COR-L47 (cell line): ENCODE data around the gene ZFYVE21.

Experiments
- DNase-seq: peaks from one replicate; lab custom pipeline; 2025; lab: John Stamatoyannopoulos, UW

ZFYVE21 gene

DNA sequence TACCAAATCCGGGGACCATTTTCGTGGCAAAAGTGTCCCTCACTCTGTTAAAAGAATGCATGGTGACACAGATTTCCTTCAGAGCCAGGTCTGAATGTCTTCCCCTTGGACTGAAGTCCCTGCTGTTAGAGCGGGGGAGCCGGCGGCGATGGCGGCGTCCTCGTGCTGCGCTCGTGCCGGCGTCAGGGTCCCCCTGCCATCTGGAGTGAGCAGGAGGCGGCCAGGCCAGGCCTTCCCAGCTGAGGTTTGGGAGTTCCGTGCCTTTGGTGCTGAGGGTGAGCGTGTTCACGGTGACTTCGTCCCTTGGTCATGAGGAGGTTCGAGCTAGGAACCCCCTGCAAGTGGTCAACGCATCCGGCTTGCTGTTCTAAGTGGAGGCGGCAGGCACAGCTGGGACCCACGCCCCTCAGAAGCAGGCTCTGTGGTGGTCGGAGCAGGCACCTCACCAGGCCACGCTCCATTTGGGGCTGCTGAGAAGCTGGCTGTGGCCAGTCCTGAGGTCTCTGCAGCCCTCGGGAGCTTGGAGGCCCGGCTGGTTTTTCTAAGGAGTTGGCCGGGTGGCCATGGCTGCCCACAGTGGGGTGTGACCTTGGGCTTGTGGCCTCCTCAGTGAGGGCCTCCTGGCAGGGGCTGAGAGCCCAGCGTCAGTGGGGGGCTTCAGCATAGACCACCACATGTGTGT, 9.5 kb downstream of the ZFYVE21 start:
- DNase-seq: no peak

DNA sequence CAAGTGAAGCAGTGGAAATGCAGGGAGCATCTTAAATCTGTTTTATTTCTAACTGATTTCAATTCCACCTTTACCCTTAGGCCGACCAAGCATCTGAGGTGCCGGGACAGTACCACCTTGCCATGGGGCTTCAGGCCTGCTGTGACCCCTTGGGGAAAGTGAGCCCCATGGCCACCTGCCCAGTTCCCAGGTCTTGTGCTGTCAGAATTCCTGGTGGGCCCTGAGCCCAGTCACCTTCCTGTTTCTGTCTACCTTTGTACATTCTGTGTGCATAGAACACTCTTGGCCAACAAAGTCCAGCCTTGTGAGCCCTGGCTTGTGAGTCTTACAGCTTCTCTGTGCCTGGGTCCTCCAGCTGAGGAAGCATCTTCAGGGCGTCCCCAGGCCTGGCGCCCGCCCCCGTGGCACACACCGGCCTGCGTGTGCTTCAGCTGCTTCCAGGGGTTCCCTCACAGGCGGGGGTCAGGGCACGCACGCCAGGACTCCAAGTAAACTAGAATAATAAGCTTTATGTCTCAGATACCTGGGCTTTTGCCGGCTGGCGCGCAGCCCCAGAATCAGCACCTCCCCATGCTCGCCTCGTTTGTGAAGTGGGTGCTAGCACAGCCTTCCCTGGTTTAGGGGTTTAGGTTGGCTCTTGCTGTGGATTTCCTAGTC, 10.3 kb downstream of the ZFYVE21 start:
- no peak for DNase-seq

DNA sequence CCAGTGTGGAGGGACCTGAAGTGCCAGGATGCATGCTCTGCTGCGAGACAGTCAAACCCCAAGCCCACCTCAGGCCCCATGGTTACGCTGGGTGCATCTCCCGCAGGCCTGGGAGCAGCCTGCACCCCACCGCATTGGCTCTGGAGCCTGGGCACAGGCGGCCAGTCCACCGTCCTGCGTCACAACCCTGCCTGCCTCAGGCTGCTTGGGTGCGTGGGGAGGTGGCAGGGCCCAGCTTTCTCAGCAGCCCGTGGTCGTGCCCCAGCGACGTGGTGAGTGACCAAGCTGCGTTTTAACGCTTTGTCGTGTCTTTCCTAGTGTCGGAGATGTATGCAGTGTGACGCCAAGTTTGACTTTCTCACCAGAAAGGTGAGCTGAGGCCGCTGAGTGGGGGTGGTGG, 10.9 kb downstream of the ZFYVE21 start:
- DNase-seq: no peak

DNA sequence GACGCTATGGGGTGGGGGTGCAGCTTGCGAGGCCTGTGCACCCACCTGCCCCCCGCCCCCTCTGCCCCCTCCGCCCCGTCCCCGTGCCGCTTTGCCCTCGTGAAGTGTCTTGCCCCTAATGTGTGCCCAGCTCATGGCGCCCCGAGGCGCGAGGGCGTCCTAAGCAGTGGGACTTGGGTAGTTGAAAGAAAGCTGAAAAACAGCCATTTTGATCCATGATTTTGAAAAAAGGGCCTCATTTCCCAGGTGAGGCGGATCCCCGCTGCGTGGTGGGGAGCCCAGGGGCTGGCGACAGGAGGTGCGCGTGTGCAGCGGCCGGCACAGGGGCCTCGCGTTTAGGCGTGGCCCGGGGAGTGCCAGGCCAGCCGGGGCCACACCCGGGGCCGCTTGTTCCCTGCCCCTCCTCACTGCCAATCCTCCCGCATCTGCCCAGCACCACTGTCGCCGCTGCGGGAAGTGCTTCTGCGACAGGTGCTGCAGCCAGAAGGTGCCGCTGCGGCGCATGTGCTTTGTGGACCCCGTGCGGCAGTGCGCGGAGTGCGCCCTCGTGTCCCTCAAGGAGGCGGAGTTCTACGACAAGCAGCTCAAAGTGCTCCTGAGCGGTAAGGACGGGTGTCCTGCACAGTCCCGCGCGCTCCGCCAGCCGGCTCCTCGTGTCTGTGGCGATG, 11.8 kb downstream of the ZFYVE21 start:
- no peak for DNase-seq

DNA sequence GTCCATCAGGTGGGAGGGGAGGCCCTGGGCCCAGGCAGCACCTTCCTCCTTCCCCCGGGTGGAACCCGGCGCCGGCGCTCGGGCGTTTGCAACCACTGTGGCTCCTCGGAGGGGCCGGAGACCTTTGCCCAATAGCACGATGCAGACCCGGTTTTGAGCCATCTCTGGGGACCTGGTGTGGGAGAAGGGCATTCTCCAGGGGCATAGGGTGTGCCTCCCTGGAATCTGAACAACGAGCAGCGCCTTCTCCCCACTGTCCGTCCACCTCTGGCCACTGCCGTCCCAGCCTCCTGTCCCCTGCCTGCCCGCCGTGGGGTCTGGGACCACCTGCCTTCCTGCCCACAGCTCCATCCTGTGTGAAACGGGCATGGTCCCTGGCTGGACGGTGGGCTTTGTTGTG, 12.5 kb downstream of the ZFYVE21 start:
- DNase-seq: no peak

DNA sequence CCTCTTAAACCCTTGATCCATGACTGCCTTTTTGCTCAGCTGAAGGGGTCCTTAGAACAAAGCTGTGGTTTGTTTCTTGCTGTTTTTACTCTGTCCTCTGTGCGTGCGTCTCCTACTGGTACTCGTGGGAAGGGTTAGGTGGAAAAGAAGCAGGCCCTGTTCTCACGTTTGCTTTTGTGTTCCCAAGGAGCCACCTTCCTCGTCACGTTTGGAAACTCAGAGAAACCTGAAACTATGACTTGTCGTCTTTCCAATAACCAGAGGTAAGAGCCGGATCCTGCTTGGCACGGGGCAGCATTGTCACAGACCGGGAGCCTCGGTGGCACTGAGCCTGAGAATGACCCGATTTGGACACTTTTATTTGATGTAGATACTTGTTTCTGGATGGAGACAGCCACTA, 13.1 kb downstream of the ZFYVE21 start:
- DNase-seq: no peak

DNA sequence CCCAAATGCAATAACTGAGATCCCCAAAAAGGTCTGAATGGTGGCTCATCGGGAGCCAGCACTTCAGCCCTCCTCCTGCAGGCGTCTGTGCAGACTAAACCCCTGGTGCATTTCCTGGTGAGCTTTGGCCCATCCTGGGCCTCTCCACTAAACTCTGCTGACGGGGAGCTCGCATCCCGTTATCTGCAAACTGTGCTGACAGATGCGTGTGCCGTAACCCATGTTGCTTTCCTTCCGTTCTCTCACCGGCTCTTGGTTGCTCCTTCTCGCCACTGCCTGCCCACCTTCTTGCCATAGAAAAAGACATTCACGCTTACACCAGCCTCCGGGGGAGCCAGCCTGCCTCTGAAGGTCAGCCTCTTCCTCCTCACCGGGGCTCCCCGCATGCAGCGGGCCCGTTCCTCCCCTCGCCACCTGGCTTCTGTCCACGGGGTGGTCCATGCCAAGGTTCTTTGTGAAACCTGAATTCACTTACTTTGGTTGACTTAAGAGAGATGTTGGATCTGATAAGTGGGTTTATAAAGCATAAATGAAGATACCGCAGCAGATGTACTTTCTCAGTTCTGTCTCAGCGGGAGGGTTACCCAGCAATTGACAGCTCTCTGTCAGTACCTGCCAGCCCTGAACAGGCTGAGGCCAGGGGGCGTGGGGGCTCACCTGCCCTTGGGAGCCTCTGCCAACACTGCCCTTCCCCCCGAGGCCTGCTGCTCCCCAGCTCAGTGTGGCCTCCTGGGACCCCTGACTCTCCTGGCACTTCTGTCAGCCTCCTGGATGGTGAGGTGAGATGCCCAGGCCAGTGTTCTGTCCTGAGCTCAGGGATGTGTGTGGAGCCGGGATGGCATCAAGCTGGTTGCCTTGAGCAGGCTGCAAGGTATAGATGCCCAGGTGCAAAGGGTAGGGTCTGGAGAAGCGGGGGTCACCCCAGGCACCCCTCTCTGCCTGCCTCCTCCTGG, 14.2 kb downstream of the ZFYVE21 start:
- peak; percentile 71 for DNase-seq

DNA sequence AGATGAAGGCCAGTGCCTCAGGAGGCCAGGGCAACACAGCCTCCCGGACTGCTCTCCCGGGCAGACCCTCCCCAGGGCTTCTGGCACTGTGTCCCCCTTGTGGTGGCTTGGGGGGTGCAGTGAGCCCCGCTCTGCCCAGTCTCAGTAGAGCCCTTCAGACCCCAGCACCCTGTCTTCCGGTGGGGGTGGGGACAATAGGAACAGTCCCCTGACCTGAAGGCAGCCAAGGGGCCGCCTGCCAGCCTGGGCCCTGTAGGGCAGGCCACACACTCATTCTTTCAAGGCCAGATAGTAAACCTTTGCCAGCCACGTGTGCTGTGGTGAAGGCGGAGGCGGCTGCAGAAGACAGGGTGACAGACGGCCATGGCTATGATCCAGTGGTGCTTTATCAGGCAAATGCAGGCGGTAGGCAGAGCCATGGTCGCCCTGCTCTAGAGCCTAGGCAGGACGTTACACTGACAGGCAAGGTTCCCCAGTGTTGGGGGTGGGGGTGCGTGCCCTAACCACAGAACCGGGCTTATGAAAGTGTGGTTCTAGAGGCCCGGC, 15.0 kb downstream of the ZFYVE21 start:
- no peak for DNase-seq

DNA sequence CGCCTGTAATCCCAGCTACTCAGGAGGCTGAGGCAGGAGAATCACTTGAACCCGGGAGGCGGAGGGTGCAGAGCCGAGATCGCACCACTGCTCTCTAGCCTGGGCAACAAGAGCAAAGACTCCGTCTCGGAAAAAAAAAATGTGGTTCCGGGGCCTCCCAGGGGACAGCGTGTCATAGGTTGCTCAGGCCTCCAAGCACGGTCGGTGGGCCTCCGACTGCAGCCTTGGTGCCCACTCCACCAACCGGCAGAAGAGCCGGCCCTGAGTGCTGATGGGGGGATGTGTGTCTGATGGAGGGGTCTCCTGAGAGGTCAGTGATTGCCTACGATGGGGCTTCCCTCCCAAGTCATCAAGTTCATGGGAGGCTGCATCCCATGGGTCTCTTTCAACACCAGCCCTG, 15.9 kb downstream of the ZFYVE21 start:
- no peak for DNase-seq

DNA sequence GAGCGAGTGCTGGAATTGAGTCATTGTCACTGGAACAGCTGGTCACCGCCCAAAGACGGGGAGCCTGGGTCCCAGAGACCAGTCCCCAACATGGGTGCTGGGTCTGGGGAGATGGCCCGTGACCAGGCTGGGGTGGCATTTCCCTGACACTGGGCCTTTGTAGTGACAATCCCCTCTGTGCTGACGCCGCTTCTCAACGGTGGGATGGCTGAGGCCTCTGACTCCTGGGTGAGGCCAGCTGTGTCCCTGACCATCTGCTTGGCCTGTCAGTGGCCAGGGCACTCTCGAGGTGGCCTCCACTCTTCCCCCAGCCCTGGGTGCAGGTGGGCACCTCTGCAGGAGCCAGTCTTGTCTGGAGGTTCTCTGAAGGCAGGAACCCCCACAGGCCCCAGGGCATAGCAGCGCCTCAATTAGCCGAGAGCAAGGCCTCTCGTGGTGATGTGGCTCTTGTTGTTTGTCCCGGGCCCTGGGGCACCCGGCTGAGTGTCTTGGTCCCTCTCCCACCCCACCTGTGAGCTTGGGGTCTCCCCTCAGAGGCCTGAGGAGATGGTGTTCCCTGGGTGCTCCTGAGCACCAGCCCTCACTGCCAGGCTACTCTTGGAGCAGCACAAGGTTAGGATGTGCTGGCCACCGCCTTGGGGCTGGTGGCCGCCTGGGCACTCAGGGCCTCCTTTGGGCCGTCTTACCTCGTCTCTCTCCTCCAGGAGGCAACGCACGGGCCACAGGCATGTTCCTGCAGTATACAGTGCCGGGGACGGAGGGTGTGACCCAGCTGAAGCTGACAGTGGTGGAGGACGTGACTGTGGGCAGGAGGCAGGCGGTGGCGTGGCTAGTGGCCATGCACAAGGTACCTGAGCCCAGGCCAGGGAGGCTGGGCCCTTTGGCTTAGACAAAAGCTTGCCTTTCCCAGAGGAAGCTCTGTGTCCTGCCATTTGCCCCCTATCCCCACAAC, 16.6 kb downstream of the ZFYVE21 start:
- DNase-seq: no peak

DNA sequence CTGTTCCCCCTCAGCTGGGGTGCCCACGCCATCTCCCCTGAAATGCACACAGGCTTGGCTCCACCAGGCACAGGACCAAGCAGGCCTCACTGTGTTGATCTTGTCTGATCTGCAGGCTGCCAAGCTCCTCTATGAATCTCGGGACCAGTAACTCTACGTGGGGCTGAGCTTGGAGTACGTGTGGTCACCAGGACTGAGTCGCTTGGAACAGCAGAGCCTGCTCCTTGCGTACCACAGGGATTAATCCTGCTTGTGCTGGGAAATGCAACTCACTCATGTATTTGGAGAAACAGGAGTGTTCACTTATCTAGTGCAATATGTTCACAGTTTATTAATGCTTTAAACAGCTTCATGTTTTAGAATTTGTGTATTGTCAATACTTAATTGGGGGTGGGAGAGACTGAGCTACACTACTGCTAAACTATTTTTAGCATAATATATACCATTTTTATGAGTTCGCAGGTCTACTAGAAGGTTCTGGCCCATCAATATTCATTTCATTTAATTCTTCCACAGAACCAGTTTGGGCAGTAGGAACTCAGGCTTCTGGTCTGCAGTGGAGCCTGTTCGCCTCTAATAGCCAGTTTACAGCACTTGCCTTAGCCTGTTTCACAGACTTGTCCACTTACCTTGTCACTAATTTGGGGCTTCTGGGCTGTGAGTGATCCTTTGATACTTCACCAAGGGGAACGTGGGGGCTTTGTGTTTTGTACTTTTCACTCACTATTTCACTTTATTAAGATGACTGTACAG, 17.4 kb downstream of the ZFYVE21 start:
- DNase-seq: no peak

DNA sequence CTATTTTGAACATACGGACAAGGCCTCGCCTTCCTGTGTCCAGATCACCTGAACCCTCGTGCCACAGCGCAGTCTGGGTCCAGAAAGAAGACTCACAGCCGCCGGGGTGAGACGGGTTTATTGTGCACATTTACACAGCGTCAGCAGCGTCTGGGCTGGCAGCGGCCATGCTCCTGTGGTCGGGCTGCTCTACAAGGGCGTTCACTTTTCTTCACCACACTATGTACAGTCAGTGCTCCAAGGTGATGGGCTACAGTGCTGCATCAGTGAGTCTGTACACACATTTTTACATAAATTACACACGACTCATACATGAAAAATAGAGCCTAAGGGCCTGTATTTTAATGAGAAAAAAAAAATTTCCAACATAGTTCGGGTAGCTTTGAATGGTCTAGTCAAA, 18.0 kb downstream of the ZFYVE21 start:
- no peak for DNase-seq

DNA sequence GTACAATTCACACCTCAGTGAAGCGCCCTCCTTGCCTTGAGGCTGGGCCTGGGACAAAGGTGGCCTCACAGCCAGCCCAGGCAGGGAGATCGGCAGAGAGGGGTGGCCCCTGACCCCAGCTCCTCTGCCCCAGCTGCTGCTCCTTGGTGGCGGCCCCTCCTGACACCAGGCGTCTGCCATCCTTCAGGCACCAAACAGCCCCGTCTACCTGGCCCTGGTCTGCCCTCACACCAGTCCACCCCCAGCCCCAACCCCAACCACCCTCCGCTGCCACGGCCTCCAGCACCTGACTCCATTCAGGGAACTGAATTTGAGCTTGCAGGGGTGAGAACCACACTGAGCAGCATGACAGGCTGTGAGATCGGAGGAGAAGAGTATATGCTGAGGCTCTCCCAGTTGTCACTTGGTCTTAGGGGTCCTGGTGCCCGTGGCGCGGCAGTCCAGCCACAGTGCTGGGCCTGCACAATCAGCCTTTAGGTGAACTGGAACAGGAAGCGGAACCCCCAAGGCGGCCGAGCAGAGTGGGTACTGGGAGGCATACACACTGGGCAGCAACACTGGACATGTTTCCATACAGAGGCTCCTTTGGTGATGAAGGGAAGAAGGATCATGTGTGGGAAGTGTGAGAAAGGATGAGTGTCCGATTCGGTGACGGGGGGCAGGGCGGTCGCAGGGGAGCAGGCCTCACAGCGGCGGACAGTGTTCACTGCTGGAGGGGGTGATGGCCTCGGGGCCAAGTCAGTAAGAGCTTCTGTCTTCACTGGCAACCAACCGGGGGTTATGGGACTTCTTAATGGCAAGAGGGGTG, 18.7 kb downstream of the ZFYVE21 start:
- DNase-seq: no peak

DNA sequence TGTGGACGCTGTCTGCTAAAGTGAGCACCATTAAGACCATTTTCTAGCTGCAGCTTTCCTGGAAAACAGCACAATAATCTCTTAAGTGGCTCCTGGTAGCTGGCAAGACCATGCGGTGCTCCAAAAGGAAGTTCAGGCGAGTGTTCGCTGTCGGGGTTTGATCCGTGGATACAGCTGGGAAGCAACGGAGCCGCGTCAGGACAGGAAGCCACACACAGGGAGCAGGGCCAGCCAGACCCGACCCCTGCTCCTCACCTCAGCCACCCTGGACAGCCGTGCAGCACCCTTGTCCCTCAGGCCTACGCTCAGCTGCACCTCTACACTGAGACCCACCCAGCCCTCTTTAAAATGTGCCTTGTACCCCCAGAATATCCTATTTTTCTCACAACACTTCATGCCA, 19.4 kb downstream of the ZFYVE21 start:
- DNase-seq: no peak

DNA sequence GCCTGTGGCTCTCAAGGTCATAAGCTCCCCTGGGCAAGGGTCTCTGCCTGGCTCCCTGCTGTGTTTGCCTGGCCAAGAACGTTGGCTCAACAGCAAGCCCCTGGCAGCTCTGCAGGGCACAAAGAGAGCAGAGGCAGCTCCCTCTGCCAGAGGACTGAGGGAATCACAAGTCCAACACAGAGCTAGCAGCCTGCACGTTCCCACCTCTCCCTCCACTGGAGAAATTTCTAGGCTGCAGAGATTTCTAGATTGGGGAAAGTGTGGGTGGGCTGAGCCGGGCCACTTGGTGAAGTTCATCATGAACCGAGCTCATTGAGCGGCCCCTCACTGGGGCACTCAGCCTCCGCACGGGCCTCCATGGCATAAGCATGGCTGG, 19.8 kb downstream of the ZFYVE21 start:
- DNase-seq: no peak

DNA sequence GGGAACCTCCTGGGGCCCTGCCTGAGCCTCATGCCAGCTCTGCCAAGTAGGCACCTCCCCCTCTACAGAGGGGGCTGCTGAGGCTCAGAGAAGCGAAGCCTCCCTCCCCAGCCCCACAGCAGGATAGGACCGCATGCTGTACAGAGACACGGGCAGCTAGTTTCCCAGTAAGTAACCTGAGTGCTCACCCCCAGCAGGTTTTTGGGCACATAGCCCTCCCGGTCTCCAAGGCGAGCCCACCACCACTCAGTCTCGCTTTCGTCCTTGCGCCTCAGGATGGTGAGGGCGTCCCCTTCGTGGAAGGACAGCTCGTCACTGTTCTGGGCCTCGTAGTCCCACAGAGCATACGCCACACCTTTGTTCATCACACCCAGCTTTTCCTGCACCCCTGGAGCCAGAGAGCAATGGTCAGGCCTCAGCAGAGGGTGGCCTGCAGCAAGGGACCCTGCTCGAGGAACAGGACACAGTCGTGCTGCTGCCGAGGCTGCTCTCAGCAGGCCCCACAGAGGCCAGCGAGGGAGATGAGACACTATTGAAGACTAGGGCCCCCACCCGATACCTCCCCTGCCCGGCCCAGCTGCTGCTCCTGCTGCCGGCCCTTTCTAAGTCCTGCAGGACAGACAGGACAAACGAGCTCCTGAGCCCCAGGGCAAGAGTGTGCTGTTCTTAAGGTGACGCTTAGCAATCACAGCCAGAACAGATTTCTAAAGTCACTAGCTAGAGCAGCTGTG, 20.4 kb downstream of the ZFYVE21 start:
- no peak for DNase-seq

DNA sequence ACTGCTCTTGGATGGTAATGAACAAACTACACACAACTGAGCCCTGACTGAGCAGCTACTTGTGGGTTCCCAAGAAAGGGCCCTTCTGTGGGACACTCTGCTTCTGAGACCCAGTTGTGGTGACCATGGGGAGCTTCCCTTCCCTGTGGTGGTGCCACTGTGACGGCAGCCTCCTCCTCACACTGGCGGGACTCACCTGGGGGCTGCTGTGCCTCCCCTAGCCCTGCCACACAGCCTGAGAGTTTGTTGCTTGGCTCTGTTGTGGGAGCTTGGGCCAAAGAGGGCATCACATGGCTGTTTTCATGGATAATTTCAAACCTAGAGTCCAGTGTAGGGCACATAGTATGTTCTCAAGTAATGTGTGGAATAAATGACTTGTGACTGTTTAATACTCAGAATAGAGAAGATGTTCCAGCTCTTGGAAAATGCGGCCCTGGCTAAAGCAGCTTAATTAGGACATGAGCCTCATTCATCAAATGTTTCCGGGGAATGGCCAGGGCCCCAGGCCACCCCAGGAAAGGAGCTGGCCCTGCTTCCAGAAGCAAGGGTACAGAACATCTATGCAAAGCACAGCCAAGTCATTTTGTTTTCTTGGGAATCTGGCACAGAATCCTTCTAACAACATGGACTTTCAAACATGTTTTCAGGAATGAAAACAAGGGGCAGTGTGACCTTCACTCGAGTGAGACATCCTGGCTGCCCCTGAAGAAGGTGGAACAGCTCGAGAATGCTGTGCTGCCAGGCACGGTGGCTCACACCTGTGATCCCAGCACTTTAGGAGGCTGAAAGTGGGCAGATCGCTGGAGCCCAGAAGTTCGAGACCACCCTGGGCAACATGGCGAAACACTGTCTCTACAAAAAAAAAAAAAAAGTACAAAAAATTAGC, 21.2 kb downstream of the ZFYVE21 start:
- no peak for DNase-seq
